Endothelial cell of umbilical vein (primary cell): Measurements from ENCODE around the gene APPL2. TPM values are rescaled to one million over a fixed set of nuclear protein-coding genes. Genes with fewer than 3 reads are reported as not detected.

Experiments
- BruUV-seq: library from RNA; stranded (reverse); fragments of 400-500 nt; replicated peaks from 2 replicates; lab custom pipeline; 2021; lab: Mats Ljungman, UMichigan
- CTCF ChIA-PET: fragments of 300-600, 350-600 bp; sonication (Branson Sonifier 250); formaldehyde crosslinking; loops from one replicate; lab custom pipeline; 2021; ENCODE audit warnings: antibody characterized with exemption, inconsistent platforms; lab: Charles Lee
- POLR2A ChIA-PET: fragments of 300-600, 350-600 bp; sonication (Branson Sonifier 250); formaldehyde crosslinking; loops from one replicate; lab custom pipeline; 2021; ENCODE audit warnings: antibody characterized with exemption, inconsistent platforms; lab: Charles Lee
- DNase-seq: peaks from one replicate; pipeline ENCODE4 v3.0.0-alpha.2; 2011; ENCODE audit warnings: low read depth, low spot score
- FAIRE-seq: peaks from 2 replicates; lab custom pipeline; 2011; peaks lifted over from hg19 to GRCh38; lab: Jason Lieb, UNC
- H2AFZ ChIP-seq: 2 replicates; pipeline ENCODE4 v1.6.0; 2012; ENCODE audit warnings: low read depth, low read length, control low read depth, inconsistent platforms
- H3K27ac ChIP-seq: 2 replicates; pipeline ENCODE4 v1.5.1; 2011; ENCODE audit warnings: low read depth, mild to moderate bottlenecking, control low read depth, low read length, moderate library complexity; ENCODE audit not compliant: insufficient read depth
- H3K27me3 ChIP-seq, 2 experiments: 2 replicates each; pipeline versions ENCODE4 v1.6.0 to v1.6.1; 2011; ENCODE audit warnings: low read length in 2 of 2, mixed read lengths in 1 of 2; ENCODE audit not compliant: control insufficient read depth in 2 of 2, insufficient read depth in 2 of 2
- H3K36me3 ChIP-seq, 2 experiments: 2 replicates in 1 of 2; 3 replicates in 1 of 2; pipeline ENCODE4 v1.5.1; 2011; ENCODE audit warnings: low read length in 2 of 2, mild to moderate bottlenecking in 1 of 2, moderate library complexity in 1 of 2; ENCODE audit not compliant: control insufficient read depth in 2 of 2, insufficient read depth in 2 of 2; ENCODE audit errors: extremely low read depth in 1 of 2
- H3K4me1 ChIP-seq: 3 replicates; pipeline ENCODE4 v1.5.1; 2011; ENCODE audit warnings: mild to moderate bottlenecking, low read length; ENCODE audit not compliant: control insufficient read depth, insufficient read depth; ENCODE audit errors: extremely low read depth
- H3K4me2 ChIP-seq: 2 replicates; pipeline ENCODE4 v1.6.1; 2011; ENCODE audit warnings: low read length, control low read depth, mixed read lengths; ENCODE audit not compliant: insufficient read depth
- H3K4me3 ChIP-seq, 3 experiments: fragments of 200-600 bp in 1 of 3; sonication (generic), shearing (Covaris generic) in 1 of 3; replicated peaks in 1 of 3; 2 replicates each; pipeline ENCODE4 v1.5.1; 2011 to 2016; ENCODE audit warnings: control low read depth in 3 of 3, low read length in 3 of 3, mild to moderate bottlenecking in 2 of 3, inconsistent platforms in 1 of 3, low read depth in 1 of 3, moderate library complexity in 1 of 3; ENCODE audit not compliant: insufficient read depth in 1 of 3
- H3K79me2 ChIP-seq: 2 replicates; pipeline ENCODE4 v1.6.0; 2012; ENCODE audit warnings: low read length, inconsistent platforms; ENCODE audit not compliant: control insufficient read depth, insufficient read depth
- H3K9ac ChIP-seq: replicated peaks from 2 replicates; pipeline ENCODE3; 2011; ENCODE audit warnings: low read length, control low read depth; ENCODE audit not compliant: insufficient read depth; ENCODE audit errors: extremely low read depth
- H3K9me1 ChIP-seq: replicated peaks from 3 replicates; pipeline ENCODE4 v1.6.0; 2011; ENCODE audit warnings: mild to moderate bottlenecking, low read length; ENCODE audit not compliant: control insufficient read depth, insufficient read depth; ENCODE audit errors: extremely low read depth
- H3K9me3 ChIP-seq: replicated peaks from 2 replicates; pipeline ENCODE4 v1.5.1; 2012; ENCODE audit warnings: low read length, inconsistent platforms; ENCODE audit not compliant: control insufficient read depth, insufficient read depth
- H4K20me1 ChIP-seq: replicated peaks from 2 replicates; pipeline ENCODE3; 2011; ENCODE audit warnings: mild to moderate bottlenecking, low read length; ENCODE audit not compliant: control insufficient read depth, insufficient read depth; ENCODE audit errors: extremely low read depth
- EZH2 ChIP-seq: IDR thresholded peaks from 2 replicates; pipeline ENCODE4 v1.6.1; 2012; ENCODE audit warnings: borderline replicate concordance, low read depth, mild to moderate bottlenecking, moderate library complexity, low read length, inconsistent platforms; ENCODE audit not compliant: severe bottlenecking
- FOS ChIP-seq: IDR thresholded peaks from 2 replicates; pipeline ENCODE4 v1.6.1; 2011; ENCODE audit warnings: mild to moderate bottlenecking, low read length, moderate library complexity, borderline replicate concordance; ENCODE audit not compliant: insufficient read depth
- GATA2 ChIP-seq: IDR thresholded peaks from 2 replicates; pipeline ENCODE4 v1.7.0; 2011; ENCODE audit warnings: low read depth, mild to moderate bottlenecking, moderate library complexity, mixed read lengths, low read length; ENCODE audit not compliant: insufficient read length, insufficient read depth
- JUN ChIP-seq: IDR thresholded peaks from 2 replicates; pipeline ENCODE4 v1.6.1; 2011; ENCODE audit warnings: borderline replicate concordance, low read depth; ENCODE audit not compliant: insufficient read length, insufficient read depth
- MAX ChIP-seq: IDR thresholded peaks from 2 replicates; pipeline ENCODE4 v1.6.1; 2011; ENCODE audit not compliant: insufficient read depth, insufficient read length
- MYC ChIP-seq: IDR thresholded peaks from one replicate; pipeline ENCODE4 v1.6.1; 2011; ENCODE audit warnings: mild to moderate bottlenecking, low read depth, low read length
- POLR2A ChIP-seq: IDR thresholded peaks from 2 replicates; pipeline ENCODE4 v1.6.1; 2012; ENCODE audit warnings: low read depth, mild to moderate bottlenecking, control low read depth, low read length
- POLR2AphosphoS5 ChIP-seq: IDR thresholded peaks from 2 replicates; pipeline ENCODE4 v1.6.1; 2012; ENCODE audit warnings: low read depth, mild to moderate bottlenecking, control low read depth, low read length, moderate library complexity; ENCODE audit not compliant: insufficient read depth
- dilution Hi-C: fragments of 300-500 bp; cut with MboI; formaldehyde crosslinking; loops from one replicate; pipeline ENCODE4 v1.15.0; 2019; ENCODE audit warnings: low sequenced_read_pairs; ENCODE audit not compliant: extremely low pct_ligation_motif_present
- intact Hi-C: fragments of 100-400 bp; cut with micrococcal nuclease; formaldehyde crosslinking; loops from one replicate; pipeline ENCODE4 v1.10.0; 2022
- polyA plus RNA-seq, 4 experiments: library from polyadenylated mRNA; depleted of rRNA in 3 of 4; stranded (reverse) in 3 of 4; unstranded in 1 of 4; fragments of >200 nt; gene quantifications; 2 replicates each; pipeline versions ENCODE4 v1.2.1 to v1.2.3, GENCODE V29; 2011 to 2012; ENCODE audit warnings: missing spikeins in 1 of 4
- total RNA-seq: library from RNA; stranded (reverse); gene quantifications from 2 replicates; pipeline ENCODE4 v1.2.3, GENCODE V29; 2021
- TF ChIP-seq, protein P1 (sequence below), 2 donors: IDR thresholded peaks; 1 replicate in 1 of 2; 2 replicates in 1 of 2; pipeline ENCODE4 v1.5.1; 2011; ENCODE audit warnings: low read length in 2 of 2, mild to moderate bottlenecking in 2 of 2, moderate library complexity in 2 of 2, control low read depth in 1 of 2, inconsistent platforms in 1 of 2, low read depth in 1 of 2; ENCODE audit not compliant: insufficient read depth in 1 of 2; ENCODE audit errors: extremely low read depth in 1 of 2

The APPL2 gene
- total and polyA plus RNA-seq, 2 donors (not counting 3 experiments of a cell fraction or from before 2014, with no cell fraction given): 8.1 to 21.4 TPM

GRCh38 chr12:105222726-105223351, 13.1 kb downstream of the APPL2 start:
- no peak for TF ChIP-seq POLR2A
- no peak for TF ChIP-seq MYC
- TF ChIP-seq JUN: no peak
- no peak for TF ChIP-seq FOS
- TF ChIP-seq EZH2: no peak
- TF ChIP-seq, protein P1, sequence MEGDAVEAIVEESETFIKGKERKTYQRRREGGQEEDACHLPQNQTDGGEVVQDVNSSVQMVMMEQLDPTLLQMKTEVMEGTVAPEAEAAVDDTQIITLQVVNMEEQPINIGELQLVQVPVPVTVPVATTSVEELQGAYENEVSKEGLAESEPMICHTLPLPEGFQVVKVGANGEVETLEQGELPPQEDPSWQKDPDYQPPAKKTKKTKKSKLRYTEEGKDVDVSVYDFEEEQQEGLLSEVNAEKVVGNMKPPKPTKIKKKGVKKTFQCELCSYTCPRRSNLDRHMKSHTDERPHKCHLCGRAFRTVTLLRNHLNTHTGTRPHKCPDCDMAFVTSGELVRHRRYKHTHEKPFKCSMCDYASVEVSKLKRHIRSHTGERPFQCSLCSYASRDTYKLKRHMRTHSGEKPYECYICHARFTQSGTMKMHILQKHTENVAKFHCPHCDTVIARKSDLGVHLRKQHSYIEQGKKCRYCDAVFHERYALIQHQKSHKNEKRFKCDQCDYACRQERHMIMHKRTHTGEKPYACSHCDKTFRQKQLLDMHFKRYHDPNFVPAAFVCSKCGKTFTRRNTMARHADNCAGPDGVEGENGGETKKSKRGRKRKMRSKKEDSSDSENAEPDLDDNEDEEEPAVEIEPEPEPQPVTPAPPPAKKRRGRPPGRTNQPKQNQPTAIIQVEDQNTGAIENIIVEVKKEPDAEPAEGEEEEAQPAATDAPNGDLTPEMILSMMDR (IDR thresholded peaks at IDR 0.05; ENCODE audit: extremely low read depth in 1 of 2, insufficient read depth in 1 of 2, low read depth in 1 of 2, low read length in 2 of 2): no peak
- no peak for TF ChIP-seq POLR2AphosphoS5
- TF ChIP-seq MAX: no peak
- TF ChIP-seq GATA2: no peak
- Histone ChIP-seq H3K9me1 (no peaks in the 10 kb centered on the region), H3K9me3 (no peaks in the 10 kb centered on the region), H3K27me3 (no peaks in the 10 kb centered on the region), H2AFZ (no peak overlapping the region), H4K20me1 (no peaks in the 10 kb centered on the region), H3K4me3 (no peak overlapping the region), H3K4me2 (no peak overlapping the region), H3K9ac (no peak overlapping the region), H3K36me3 (peaks cover 2 to 18% of the 10 kb centered on the region in 2 experiments), H3K79me2 (peaks cover 9% of the 10 kb centered on the region), H3K4me1 (peaks cover 15% of the 10 kb centered on the region), H3K27ac (no peak overlapping the region)
- ChIA-PET CTCF (interaction anchor here (1.9 kb wide), 1 partner anchor 12 kb away, joined by 5 read pairs; no protein-coding TSS in a partner anchor), POLR2A (no interaction called here)
- no TSS peak for BruUV-seq
- no peak for FAIRE-seq
- dilution Hi-C loops (no loop called here), intact Hi-C loops (no loop called here)
- no peak for DNase-seq
